GM12878 (cell line): ENCODE results near the gene KAT2B.

Experiments used
- CREM ChIP-seq: IDR thresholded peaks from 2 replicates; pipeline ENCODE4 v1.6.1; 2014; ENCODE audit warnings: antibody characterized with exemption, low read depth
- ESRRA ChIP-seq: IDR thresholded peaks from 2 replicates; pipeline ENCODE4 v1.6.1; 2012; ENCODE audit warnings: mild to moderate bottlenecking, low read length, improper control_type of control experiment
- IRF4 ChIP-seq: IDR thresholded peaks from 2 replicates; pipeline ENCODE4 v1.6.1; 2011; ENCODE audit warnings: low read depth, low read length
- MEF2A ChIP-seq: IDR thresholded peaks from 2 replicates; pipeline ENCODE4 v1.6.1; 2011; ENCODE audit warnings: low read depth, mild to moderate bottlenecking, low read length, moderate library complexity; ENCODE audit not compliant: insufficient read depth
- MYC ChIP-seq: IDR thresholded peaks from 2 replicates; pipeline ENCODE4 v1.6.1; 2011; ENCODE audit warnings: mild to moderate bottlenecking, low read length, moderate library complexity, inconsistent platforms; ENCODE audit not compliant: insufficient read depth, insufficient replicate concordance, insufficient read length, severe bottlenecking
- POLR2A ChIP-seq: IDR thresholded peaks from 2 replicates; pipeline ENCODE4 v1.6.1; 2011; ENCODE audit warnings: low read depth, mild to moderate bottlenecking, low read length
- SRF ChIP-seq, 2 experiments: IDR thresholded peaks; 2 replicates each; pipeline ENCODE4 v1.6.1; 2011; ENCODE audit warnings: low read depth in 2 of 2, low read length in 2 of 2, mild to moderate bottlenecking in 1 of 2, moderate library complexity in 1 of 2
- ZNF274 ChIP-seq: IDR thresholded peaks from one replicate; pipeline ENCODE4 v1.8.0; 2011; ENCODE audit not compliant: insufficient read length, insufficient read depth
- ZZZ3 ChIP-seq: IDR thresholded peaks from 2 replicates; pipeline ENCODE4 v1.6.1; 2011; ENCODE audit warnings: low read depth; ENCODE audit not compliant: control insufficient read depth, insufficient read length
- TF ChIP-seq, protein P1 (sequence below): fragments of 450-650 bp; IDR thresholded peaks from 2 replicates; pipeline ENCODE4 v1.6.1; 2016; ENCODE audit warnings: mild to moderate bottlenecking
- TF ChIP-seq, protein P2 (sequence below), 3 experiments: IDR thresholded peaks in 2 of 3; conservative IDR thresholded peaks in 1 of 3; 2 replicates each; pipeline ENCODE4 v1.5.1; 2011; ENCODE audit warnings: low read depth in 3 of 3, low read length in 3 of 3, mild to moderate bottlenecking in 3 of 3, control low read depth in 2 of 3, moderate library complexity in 2 of 3, inconsistent platforms in 1 of 3, mixed read lengths in 1 of 3; ENCODE audit not compliant: control insufficient read depth in 2 of 3, insufficient read depth in 1 of 3; ENCODE audit errors: extremely low read depth in 1 of 3
- TF ChIP-seq, protein P3 (sequence below): fragments of 450-650 bp; conservative IDR thresholded peaks from 2 replicates; pipeline ENCODE4 v1.6.1; 2017; ENCODE audit warnings: mild to moderate bottlenecking, moderate library complexity

DNA sequence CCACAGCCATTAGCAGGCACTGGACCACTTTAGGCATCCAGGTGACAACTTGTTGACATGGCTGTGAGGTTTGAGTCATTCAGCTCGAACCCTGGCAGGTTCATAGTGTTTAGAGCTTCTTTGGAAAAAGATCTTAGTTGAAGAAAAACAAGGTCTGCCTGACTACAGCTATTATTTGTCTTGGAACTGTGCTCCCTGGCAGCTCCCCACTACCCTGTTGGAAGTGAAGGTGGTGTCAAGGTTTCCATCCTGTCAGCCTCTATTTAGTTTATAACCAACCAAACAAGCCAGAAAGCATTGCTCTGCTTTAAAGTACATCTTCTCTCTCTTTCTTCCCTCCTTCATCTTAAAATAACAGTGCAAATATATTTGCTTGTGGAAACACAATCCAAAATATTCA lies 56.8 kb downstream of the KAT2B start:
- TF ChIP-seq, protein P1, sequence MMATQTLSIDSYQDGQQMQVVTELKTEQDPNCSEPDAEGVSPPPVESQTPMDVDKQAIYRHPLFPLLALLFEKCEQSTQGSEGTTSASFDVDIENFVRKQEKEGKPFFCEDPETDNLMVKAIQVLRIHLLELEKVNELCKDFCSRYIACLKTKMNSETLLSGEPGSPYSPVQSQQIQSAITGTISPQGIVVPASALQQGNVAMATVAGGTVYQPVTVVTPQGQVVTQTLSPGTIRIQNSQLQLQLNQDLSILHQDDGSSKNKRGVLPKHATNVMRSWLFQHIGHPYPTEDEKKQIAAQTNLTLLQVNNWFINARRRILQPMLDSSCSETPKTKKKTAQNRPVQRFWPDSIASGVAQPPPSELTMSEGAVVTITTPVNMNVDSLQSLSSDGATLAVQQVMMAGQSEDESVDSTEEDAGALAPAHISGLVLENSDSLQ: no peak
- TF ChIP-seq ESRRA: no peak
- TF ChIP-seq, protein P2, sequence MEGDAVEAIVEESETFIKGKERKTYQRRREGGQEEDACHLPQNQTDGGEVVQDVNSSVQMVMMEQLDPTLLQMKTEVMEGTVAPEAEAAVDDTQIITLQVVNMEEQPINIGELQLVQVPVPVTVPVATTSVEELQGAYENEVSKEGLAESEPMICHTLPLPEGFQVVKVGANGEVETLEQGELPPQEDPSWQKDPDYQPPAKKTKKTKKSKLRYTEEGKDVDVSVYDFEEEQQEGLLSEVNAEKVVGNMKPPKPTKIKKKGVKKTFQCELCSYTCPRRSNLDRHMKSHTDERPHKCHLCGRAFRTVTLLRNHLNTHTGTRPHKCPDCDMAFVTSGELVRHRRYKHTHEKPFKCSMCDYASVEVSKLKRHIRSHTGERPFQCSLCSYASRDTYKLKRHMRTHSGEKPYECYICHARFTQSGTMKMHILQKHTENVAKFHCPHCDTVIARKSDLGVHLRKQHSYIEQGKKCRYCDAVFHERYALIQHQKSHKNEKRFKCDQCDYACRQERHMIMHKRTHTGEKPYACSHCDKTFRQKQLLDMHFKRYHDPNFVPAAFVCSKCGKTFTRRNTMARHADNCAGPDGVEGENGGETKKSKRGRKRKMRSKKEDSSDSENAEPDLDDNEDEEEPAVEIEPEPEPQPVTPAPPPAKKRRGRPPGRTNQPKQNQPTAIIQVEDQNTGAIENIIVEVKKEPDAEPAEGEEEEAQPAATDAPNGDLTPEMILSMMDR (IDR thresholded peaks at IDR 0.05 in 2 of 3, conservative IDR thresholded peaks at IDR 0.05 in 1 of 3; ENCODE audit: control insufficient read depth in 2 of 3, extremely low read depth in 1 of 3, insufficient read depth in 1 of 3, low read depth in 3 of 3, low read length in 3 of 3): no peak
- no peak for TF ChIP-seq POLR2A
- no peak for TF ChIP-seq ZZZ3
- TF ChIP-seq CREM: no peak
- no peak for TF ChIP-seq ZNF274
- TF ChIP-seq IRF4: no peak
- TF ChIP-seq MYC: no peak
- TF ChIP-seq SRF (IDR thresholded peaks at IDR 0.05; ENCODE audit: low read depth in 2 of 2, low read length in 2 of 2): no peak
- no peak for TF ChIP-seq MEF2A
- TF ChIP-seq, protein P3, sequence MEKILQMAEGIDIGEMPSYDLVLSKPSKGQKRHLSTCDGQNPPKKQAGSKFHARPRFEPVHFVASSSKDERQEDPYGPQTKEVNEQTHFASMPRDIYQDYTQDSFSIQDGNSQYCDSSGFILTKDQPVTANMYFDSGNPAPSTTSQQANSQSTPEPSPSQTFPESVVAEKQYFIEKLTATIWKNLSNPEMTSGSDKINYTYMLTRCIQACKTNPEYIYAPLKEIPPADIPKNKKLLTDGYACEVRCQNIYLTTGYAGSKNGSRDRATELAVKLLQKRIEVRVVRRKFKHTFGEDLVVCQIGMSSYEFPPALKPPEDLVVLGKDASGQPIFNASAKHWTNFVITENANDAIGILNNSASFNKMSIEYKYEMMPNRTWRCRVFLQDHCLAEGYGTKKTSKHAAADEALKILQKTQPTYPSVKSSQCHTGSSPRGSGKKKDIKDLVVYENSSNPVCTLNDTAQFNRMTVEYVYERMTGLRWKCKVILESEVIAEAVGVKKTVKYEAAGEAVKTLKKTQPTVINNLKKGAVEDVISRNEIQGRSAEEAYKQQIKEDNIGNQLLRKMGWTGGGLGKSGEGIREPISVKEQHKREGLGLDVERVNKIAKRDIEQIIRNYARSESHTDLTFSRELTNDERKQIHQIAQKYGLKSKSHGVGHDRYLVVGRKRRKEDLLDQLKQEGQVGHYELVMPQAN: no peak
